Breast epithelium (tissue), 3 donors: ENCODE results near the gene CTDSP1.

ENCODE experiments used
- POLR2A ChIP-seq: fragments of 450-650 bp; IDR thresholded peaks from one replicate; pipeline ENCODE4 v1.6.1; 2016; ENCODE audit warnings: antibody characterized with exemption, mild to moderate bottlenecking, moderate library complexity
- TF ChIP-seq, protein P1 (sequence below), 3 donors: fragments of 450-650 bp; IDR thresholded peaks; one replicate each; pipeline ENCODE4 v1.5.1; 2016 to 2017; ENCODE audit warnings: antibody characterized with exemption in 3 of 3, mild to moderate bottlenecking in 3 of 3, moderate library complexity in 3 of 3

DNA sequence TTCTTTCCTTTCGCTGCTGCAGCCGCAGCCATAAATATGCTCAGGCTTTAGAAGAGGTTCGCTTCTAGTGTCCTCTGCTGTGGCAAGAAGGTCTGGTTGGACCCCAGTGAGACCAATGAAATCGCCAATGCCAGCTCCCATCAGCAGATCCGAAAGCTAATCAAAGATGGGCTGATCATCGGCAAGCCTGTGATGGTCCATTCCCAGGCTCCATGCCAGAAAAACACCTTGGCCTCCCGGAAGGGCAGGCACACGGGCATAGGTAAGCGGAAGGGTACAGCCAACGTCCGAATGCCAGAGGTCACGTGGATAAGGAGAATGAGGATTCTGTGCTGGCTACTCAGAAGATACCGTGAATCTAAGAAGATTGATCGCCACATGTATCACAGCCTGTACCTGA is 45.6 kb upstream of the CTDSP1 start:
- TF ChIP-seq POLR2A: no peak
- TF ChIP-seq, protein P1, sequence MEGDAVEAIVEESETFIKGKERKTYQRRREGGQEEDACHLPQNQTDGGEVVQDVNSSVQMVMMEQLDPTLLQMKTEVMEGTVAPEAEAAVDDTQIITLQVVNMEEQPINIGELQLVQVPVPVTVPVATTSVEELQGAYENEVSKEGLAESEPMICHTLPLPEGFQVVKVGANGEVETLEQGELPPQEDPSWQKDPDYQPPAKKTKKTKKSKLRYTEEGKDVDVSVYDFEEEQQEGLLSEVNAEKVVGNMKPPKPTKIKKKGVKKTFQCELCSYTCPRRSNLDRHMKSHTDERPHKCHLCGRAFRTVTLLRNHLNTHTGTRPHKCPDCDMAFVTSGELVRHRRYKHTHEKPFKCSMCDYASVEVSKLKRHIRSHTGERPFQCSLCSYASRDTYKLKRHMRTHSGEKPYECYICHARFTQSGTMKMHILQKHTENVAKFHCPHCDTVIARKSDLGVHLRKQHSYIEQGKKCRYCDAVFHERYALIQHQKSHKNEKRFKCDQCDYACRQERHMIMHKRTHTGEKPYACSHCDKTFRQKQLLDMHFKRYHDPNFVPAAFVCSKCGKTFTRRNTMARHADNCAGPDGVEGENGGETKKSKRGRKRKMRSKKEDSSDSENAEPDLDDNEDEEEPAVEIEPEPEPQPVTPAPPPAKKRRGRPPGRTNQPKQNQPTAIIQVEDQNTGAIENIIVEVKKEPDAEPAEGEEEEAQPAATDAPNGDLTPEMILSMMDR (IDR thresholded peaks at IDR 0.05): no peak
